Astrocyte (in vitro differentiated cells and primary cell): ENCODE results near the gene ABCA3.
"Not testable (repeated sequence)": the region's sequence is repeated elsewhere in the genome, so short reads cannot be mapped to it uniquely, and the experiment has no call there.

Source experiments
- CTCF ChIP-seq: IDR thresholded peaks from 2 replicates; pipeline ENCODE4 v1.5.1; 2011; ENCODE audit warnings: low read depth, mild to moderate bottlenecking, inconsistent platforms, low read length, moderate library complexity; ENCODE audit not compliant: insufficient read depth
- EZH2 ChIP-seq: IDR thresholded peaks from 2 replicates; pipeline ENCODE4 v1.6.1; 2012; ENCODE audit warnings: mild to moderate bottlenecking, low read length, inconsistent platforms; ENCODE audit not compliant: insufficient read depth

- not testable (repeated sequence) for TF ChIP-seq CTCF, EZH2
These were observed 45.5 kb upstream of the ABCA3 start for GRCh38 chr16:2385982-2386381.
